C4-2B (cell line): ENCODE measurements around the gene DGKB.

Experiments used
- H3K27ac ChIP-seq: fragments of 450-650 bp; 2 replicates; pipeline ENCODE4 v1.5.1; 2017
- CTCF ChIP-seq: fragments of 450-650 bp; conservative IDR thresholded peaks from 2 replicates; pipeline ENCODE4 v1.5.1; 2017; ENCODE audit warnings: mild to moderate bottlenecking
- ZFX ChIP-seq: fragments of 450-650 bp; IDR thresholded peaks from 2 replicates; pipeline ENCODE4 v1.6.1; 2017

Gene DGKB

GRCh38 chr7:14837216-14837615 is 65.3 kb downstream of the DGKB start:
- H3K27ac ChIP-seq = no peak overlapping the region
- no peak for TF ChIP-seq CTCF
- no peak for TF ChIP-seq ZFX

GRCh38 chr7:14836571-14837189 is 65.9 kb downstream of the DGKB start:
- no peak for TF ChIP-seq CTCF
- no peak for TF ChIP-seq ZFX
- no peak overlapping the region for H3K27ac ChIP-seq

- no peak for TF ChIP-seq ZFX
- TF ChIP-seq CTCF = no peak
- H3K27ac ChIP-seq = no peak overlapping the region
Observed at GRCh38 chr7:14836006-14836405, 66.5 kb downstream of the DGKB start.

GRCh38 chr7:14835384-14835783 is 67.2 kb downstream of the DGKB start:
- no peak overlapping the region for H3K27ac ChIP-seq
- TF ChIP-seq ZFX (no peak), CTCF (no peak)

GRCh38 chr7:14834883-14835282 is 67.7 kb downstream of the DGKB start:
- TF ChIP-seq CTCF (no peak), ZFX (no peak)
- no peak overlapping the region for H3K27ac ChIP-seq

- TF ChIP-seq CTCF (no peak), ZFX (no peak)
- no peak overlapping the region for H3K27ac ChIP-seq
Observed at GRCh38 chr7:14834456-14834855, 68.1 kb downstream of the DGKB start.

GRCh38 chr7:14833707-14834106 is 68.8 kb downstream of the DGKB start:
- TF ChIP-seq CTCF (no peak), ZFX (no peak)
- H3K27ac ChIP-seq = no peak overlapping the region
